ENCODE results near the gene OSM. TPM values are rescaled to one million over a fixed set of nuclear protein-coding genes. Genes with fewer than 3 reads are reported as not detected.

The OSM gene
- total RNA-seq, 1 donor from 2014 or later, result not detected

- peak; percentile 71 for DNase-seq (ENCODE audit: low read depth)
- H3K4me3 ChIP-seq (ENCODE audit: low read depth, low read length), result no peak overlapping the region
- FAIRE-seq, result peak; percentile 66
- no peaks in the 10 kb centered on the region for H3K27me3 ChIP-seq (ENCODE audit: control insufficient read depth, insufficient read depth, low read length)
- no peaks in the 10 kb centered on the region for H3K36me3 ChIP-seq (ENCODE audit: control insufficient read depth, insufficient read depth, low read length)
- TF ChIP-seq CTCF (IDR thresholded peaks at IDR 0.05; ENCODE audit: insufficient read depth, low read length, severe bottlenecking), result no peak
These were observed 4.5 kb downstream of the OSM start for GRCh38 chr22:30262112-30262511.

GRCh38 chr22:30261134-30261533, 5.5 kb downstream of the OSM start:
- DNase-seq (ENCODE audit: low read depth) (no peak), FAIRE-seq (no peak)
- Histone ChIP-seq H3K4me3 (ENCODE audit: low read depth, low read length) (no peak overlapping the region), H3K36me3 (ENCODE audit: control insufficient read depth, insufficient read depth, low read length) (no peaks in the 10 kb centered on the region), H3K27me3 (ENCODE audit: control insufficient read depth, insufficient read depth, low read length) (no peaks in the 10 kb centered on the region)
- no peak for TF ChIP-seq CTCF (IDR thresholded peaks at IDR 0.05; ENCODE audit: insufficient read depth, low read length, severe bottlenecking)

- H3K4me3 ChIP-seq (ENCODE audit: low read depth, low read length), result no peak overlapping the region
- H3K27me3 ChIP-seq (ENCODE audit: control insufficient read depth, insufficient read depth, low read length), result no peaks in the 10 kb centered on the region
- DNase-seq (ENCODE audit: low read depth), result no peak
- no peak for FAIRE-seq
- no peaks in the 10 kb centered on the region for H3K36me3 ChIP-seq (ENCODE audit: control insufficient read depth, insufficient read depth, low read length)
- no peak for TF ChIP-seq CTCF (IDR thresholded peaks at IDR 0.05; ENCODE audit: insufficient read depth, low read length, severe bottlenecking)
These were observed 6.0 kb downstream of the OSM start for GRCh38 chr22:30260682-30261081.

- no peak for TF ChIP-seq CTCF (IDR thresholded peaks at IDR 0.05; ENCODE audit: insufficient read depth, low read length, severe bottlenecking)
These were observed 6.4 kb downstream of the OSM start for GRCh38 chr22:30260276-30260675.

GRCh38 chr22:30254314-30254713, 12.3 kb downstream of the OSM start:
- H3K4me3 ChIP-seq (ENCODE audit: low read depth, low read length), result no peak overlapping the region

More at GRCh38 chr22:30260276-30260675, 6.4 kb downstream of the OSM start:
- H3K4me3 ChIP-seq (ENCODE audit: low read depth, low read length), result no peak overlapping the region
- FAIRE-seq (no peak), DNase-seq (ENCODE audit: low read depth) (no peak)
- no peaks in the 10 kb centered on the region for H3K27me3 ChIP-seq (ENCODE audit: control insufficient read depth, insufficient read depth, low read length)
- no peaks in the 10 kb centered on the region for H3K36me3 ChIP-seq (ENCODE audit: control insufficient read depth, insufficient read depth, low read length)

More at GRCh38 chr22:30254314-30254713, 12.3 kb downstream of the OSM start:
- H3K36me3 ChIP-seq (ENCODE audit: control insufficient read depth, insufficient read depth, low read length), result no peaks in the 10 kb centered on the region
- TF ChIP-seq CTCF (IDR thresholded peaks at IDR 0.05; ENCODE audit: insufficient read depth, low read length, severe bottlenecking), result no peak
- no peak for DNase-seq (ENCODE audit: low read depth)
- FAIRE-seq, result no peak
- no peaks in the 10 kb centered on the region for H3K27me3 ChIP-seq (ENCODE audit: control insufficient read depth, insufficient read depth, low read length)

Data from bronchial epithelial cell (primary cell).